NCI-H2029 treated with DMSO at 0.1 percent for 48 hours (cell line): ENCODE measurements around the gene POLA1.
"Not testable (repeated sequence)": the region's sequence is repeated elsewhere in the genome, so short reads cannot be mapped to it uniquely, and the experiment has no call there.

ENCODE experiments used
- DNase-seq: peaks from one replicate; lab custom pipeline; 2025; lab: John Stamatoyannopoulos, UW

POLA1 gene

DNA sequence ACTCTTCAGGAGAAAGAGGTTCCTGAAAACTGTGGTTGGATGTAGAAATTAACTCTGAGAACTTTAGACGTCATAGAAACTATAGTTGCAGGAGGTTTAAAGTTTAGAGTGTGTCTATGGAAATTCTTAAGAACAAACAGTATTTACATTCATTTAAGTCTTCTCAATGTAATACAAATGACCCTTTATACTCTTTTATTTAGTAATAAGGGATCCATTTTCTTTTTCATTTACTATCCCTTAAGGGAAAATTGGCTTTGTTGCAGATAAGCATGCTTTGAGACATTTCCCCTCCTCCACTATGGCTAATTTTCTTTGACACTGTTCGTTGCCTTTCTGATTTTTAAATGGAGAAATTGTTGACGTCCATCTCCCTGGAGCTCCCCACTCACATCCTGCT is 96.4 kb downstream of the POLA1 start:
- no peak for DNase-seq

DNA sequence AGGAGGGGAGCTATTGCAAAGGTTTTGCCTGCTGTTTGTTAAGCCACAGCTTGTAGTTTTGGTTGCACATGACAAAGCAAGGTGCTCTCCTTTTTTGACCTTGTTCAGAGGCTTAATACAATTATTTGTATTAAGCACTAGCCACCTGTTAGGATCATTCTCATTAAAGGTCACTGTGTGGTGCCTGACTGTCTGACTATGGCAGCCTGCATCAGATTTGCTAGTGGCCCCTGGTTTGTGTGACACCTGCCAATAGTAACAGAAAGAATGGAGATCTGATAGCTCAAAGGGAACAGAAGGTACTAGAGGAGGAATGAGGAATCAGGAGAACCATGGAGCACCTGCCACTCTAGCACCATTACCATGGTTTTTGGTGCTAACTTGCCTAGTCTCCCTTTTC is 102.5 kb downstream of the POLA1 start:
- DNase-seq: no peak

DNA sequence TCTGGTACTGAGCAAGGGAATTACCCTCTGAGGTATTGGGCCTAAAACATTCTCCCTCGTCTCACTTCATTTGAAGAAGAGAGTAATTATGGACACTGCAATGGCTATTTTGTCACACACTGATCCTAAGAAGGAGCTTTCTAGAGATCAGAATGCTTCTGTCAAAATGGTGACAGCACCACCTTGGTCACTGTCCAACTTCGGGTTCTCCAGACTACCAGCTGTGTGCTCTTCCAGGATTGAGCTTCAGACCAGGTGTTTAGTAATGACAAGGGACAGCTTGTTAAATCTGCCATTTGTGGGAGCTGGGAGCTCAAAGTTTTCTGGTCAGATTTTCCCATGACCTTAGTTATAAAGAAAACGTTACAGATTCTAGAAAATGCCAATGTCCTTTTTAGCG is 105.4 kb downstream of the POLA1 start:
- DNase-seq: no peak

DNA sequence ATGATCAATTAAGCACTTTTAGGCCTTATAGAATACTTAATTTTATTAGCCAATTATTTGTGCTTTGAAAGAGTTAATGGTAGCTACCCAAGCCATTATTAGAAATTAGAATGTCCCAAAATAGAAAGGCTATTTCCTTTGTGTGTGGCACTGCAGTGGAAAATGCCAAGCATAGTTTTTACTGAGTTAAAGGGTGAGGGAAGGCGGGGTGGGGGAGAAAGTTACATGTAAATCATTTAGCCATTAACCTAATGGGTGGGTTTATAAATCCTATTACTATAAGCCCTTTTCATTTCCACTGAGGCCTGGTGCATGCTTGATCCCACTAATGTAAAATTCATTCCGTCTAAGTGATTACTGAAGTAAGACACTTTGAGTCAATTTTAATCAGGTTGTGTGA is 105.8 kb downstream of the POLA1 start:
- DNase-seq: no peak

DNA sequence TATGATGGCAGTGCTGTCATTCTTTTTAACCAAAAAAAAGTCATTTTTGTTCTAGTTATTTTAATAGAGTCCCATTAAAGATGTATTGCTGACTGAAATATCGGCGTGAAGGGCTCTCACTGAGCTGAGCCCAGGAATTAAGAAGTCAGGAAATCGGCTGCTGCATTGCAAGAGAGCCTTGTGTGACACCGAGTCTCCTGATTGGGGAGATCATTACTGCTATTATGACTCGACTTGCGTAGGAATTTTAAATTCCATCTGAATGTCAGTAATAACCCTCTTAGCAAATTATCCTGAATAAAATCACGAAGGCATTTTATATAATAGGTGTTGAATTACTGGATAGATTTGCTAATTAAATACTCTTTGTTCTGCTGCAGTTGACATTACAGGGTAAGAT is 111.5 kb downstream of the POLA1 start:
- no peak for DNase-seq

DNA sequence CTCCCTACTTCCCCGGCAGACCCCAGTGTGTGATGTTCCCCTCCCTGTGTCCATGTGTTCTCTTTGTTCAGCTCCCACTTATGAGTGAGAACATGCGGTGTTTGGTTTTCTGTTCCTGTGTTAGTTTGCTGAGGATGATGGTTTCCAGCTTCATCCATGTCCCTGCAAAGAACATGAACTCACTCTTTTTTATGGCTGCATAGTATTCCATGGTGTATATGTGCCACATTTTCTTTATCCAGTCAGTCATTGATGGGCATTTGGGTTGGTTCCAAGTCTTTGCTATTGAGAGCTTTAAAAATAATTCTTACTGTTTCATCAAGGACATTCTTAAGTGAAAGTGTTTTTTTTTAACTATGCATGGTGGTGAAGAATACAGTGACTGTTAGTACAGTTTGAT is 126.1 kb downstream of the POLA1 start:
- DNase-seq: not testable (repeated sequence)

DNA sequence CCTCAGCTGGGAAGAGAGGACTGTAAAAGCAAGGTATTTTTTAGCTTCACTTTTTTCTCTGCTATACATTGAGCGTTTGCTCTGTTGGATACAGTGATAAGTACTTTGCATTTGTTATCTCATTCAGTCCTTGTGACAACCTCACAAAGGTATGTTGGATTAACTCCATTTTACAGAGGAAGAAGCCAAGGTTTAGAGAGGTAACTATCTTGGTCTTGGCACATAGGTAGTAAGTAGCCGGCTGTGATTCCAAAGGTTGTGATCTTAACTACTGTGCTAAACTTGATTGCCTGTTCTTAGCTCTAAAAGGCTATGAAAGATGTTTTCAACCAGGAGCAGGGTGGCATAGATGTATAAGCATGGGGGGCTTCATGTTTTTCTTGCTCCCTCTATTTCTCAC is 134.4 kb downstream of the POLA1 start:
- DNase-seq: no peak

DNA sequence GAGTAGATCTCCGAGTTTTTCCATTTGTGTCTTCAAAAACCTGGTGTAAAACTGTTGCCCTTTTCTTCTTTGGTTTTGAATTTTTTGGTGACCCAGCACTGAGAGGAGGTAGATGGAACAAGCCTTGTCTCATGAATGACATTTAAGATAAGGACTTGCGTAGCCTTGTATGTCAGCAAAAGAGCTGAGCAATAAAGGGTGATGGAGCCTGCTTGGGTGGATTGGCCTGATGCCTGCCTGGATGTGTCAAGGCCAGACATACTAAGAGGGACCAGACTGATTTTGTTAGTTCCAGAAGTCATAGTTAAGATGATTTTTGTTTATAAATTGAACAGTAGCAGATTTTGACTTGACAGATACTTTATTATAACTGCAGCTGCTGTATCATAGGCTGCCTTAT is 134.9 kb downstream of the POLA1 start:
- no peak for DNase-seq

DNA sequence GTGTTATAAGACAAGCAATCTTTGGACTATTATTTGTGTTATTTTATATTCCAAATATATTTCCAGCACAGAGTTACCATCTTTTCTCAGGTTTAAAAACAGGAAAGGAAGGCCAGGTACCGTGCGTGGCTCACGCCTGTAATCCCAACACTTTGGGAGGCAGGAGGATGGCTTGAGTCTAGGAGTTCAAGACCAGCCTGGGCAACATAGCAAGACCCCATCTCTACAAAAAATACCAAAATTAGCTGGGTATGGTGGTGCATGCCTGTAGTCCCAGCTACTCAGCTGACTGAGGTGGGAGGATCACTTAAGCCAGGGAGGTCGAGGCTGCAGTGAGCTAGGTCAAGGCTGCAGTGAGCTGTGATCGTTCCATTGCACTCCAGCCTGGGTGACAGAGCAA is 140.0 kb downstream of the POLA1 start:
- DNase-seq: no peak

DNA sequence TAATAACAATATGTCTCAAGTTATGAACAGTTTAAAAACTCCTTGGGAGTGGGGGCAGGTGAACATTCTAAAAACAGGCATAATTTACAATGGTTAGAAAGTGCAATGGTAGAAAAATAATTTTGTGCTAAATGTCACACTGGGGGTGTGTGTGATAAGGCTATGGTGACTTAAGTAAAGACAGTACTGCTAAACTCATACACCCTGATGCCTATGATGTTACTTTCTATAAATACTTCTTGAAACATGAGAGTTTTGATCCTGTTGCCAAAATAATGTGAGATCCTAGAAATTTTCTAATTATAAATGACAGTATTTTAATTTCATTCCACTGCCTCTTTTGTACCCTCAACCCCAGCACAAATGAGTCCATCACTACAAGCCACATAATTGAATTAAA is 144.2 kb downstream of the POLA1 start:
- no peak for DNase-seq

DNA sequence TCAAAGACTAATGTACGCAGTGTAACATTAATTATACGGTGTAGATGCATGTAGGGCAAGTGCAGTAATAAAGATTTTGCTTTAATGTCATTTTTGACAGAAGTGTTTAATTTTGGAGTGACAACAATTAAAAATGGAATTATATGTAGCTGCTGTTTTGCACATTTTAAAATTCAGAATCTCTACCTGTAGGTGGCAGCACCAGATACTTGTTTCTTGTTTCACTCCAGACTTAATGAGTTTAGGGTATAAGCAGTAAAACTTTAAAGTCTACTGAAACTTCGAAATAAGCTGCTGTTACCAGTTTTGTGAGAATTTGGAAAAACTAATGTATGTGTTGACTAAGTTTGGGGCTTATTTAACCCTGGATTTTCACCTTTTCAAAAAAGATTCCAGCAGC is 144.9 kb downstream of the POLA1 start:
- DNase-seq: no peak

DNA sequence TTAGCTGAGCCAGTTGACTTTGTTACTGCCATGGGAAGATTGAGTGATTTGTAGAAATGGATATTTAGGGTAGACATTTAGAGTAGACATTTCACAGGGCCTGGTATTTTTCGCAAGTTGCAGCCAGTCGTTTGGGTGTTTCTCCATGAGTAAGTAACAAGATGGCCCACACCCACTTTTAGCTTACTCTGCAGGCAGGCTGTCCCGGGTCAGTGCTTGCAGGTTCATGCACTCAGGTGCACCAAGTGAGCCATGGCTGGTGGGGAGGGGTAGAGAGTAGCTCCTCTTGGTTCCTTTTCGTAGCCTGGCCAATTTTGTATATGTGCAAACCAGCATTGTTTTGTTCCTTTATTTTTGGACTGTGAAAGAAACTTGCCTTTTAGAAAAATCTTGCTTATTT is 145.6 kb downstream of the POLA1 start:
- no peak for DNase-seq

DNA sequence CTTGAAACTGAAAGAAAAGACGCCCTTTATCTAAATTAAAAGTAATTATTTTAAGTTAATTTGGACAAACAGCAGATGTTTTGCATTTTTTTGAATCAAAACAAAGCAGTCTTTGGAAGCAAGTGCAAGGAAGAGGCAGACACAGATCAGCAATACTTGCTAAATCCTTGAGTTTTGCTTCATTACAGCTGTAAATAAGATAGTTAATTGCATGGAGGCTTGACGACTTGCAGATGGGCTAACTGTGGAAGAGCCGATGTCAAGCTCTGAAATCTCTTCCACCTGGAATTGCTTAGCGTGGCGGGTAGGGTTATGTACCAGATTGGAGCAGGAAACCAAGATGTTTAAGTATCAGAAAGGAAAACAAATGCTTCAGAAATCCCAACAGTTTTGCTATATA is 148.8 kb downstream of the POLA1 start:
- no peak for DNase-seq

DNA sequence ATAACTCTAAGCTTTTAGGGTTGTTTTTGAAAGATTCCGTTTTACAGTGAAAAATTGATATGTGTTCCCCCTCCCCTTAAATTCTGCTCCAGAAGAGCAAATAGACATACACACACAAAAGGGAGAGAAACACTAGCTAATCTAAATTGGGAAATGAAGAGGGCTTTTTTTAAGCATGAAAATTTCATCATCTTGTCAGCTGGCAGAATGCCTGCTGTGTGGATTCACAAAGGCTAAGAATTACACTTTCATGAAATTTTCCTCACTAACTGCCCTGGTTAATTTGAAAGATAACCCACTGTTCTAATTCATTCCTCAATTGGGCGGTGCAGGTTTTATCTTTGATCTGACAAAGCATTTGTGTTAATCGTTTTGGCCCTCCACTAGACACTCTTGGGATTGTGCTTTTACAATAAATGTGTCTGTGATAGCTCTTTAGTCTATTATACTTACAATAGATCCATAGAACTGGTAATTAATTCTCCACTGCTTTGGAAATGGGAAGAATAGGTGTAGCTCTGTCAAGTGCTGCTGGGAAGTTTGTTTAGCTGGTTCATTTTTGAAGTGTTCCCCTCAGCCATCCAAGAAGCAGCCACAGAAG is 152.9 kb downstream of the POLA1 start:
- DNase-seq: no peak

DNA sequence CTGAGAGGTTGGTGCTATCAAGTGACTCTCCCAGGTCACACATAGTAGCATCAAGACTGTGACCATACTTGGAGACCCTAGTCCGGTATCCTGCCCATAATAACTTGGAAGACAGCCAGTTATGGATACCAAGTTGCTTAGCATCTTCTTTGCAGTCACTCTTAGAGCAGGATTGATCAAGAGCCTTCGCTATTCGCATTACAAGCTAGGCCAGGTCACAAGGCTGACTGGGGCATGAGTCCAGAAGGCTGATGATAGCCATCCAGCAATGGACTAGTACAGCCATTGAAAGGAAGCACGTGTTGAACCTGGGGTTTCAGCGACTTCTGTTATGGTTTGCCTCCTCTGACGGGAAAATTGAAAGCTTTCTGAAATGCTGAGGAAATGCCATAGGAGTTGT is 157.6 kb downstream of the POLA1 start:
- no peak for DNase-seq

DNA sequence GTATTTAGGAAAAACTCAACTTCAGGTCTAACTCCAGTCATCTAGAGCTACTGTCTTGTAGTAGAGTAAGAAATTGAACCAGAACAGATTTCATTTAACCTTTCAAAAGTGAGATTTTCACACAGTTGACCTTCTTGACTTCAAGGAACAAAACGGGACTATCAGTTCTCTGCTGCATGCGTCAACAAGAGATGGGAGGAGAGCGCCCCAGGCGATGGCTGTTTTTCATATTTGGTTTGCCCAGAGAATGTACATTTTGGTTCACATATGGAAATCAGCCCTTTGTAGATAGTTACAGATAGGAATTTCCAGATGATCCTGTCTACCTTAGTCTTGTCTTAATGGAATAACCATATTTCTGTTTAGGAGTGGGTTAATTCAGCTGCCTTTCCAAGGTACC is 158.1 kb downstream of the POLA1 start:
- no peak for DNase-seq

DNA sequence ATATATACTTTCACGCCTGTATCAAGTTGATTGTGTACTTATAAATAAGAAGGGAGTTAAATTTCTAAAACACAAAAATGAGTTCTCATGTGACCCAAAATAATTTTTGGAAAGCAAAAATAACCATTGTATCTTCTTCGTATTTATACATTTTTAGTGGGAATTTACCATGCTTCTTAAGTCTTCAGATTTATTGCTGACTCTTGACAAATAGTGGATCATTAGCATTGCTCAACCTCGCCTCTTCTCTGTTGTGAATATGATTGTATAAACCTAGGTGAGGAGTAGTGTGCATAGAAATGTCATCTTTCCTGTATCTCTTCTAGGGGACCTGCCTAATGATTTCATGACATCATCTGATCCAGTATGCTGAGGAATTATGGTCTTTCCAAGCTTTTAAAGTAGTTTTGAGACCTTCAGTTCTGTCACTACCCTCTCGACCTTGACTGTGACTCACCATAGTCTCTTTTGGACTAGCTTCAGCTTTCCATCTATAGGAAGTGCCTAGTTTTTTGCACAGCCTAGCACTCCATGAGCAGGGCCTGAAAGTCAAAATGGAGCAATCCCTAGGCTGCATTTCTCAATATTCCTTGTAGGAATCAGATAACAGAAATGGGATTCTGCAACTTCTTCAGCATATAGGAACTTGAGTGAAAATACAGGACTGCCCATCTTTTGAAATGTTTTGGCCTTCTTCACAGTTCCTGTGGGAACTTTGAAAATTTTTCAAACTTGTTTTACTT is 164.5 kb downstream of the POLA1 start:
- DNase-seq: no peak

DNA sequence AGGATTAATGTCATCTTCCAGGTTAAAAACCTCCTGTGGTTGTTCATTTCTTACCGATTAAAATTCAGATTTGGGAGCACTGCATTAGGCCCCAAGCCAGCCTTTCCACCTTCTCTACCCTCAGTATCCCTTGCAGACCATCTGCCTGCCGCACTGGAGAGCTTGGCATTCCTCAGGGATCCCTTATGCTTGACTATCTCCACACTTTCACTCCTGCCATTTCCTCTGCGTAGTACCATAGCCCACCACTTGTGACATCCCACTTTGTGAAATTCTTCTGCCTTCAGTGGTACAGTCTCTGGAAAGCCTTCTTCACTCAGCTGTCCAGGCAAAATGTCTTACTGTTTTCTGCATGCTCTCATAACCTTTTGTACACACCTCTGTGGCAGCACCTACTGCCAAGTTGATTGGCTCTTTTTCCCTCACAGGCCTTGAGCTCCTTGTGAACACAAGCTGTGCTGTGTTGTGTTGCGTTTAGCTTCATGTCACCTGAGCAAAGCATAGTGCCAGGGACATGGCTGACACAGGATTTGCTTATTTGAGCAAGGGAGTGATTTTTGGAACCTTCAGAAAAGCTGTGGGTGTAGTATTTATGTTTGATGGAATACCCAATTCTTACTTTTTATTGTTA is 165.6 kb downstream of the POLA1 start:
- DNase-seq: no peak

DNA sequence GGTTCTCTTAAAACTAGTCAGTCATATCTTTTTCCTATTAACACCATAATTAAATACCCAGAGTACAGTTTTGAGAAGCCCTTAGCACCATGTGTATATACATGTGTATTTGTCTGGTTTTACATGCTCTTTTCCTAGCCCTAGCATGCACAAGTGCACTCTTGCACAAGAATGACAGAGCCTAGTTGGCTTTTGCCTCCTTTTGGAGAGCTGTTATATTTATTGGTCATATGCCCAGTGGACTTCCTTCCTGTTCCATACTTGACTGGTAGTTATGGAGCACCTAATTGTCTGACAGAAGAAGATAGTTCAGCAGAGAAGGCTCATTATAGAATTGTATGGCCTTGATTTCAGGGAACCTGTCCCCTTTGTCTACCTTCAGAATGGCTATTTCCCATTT is 166.4 kb downstream of the POLA1 start:
- DNase-seq: no peak

DNA sequence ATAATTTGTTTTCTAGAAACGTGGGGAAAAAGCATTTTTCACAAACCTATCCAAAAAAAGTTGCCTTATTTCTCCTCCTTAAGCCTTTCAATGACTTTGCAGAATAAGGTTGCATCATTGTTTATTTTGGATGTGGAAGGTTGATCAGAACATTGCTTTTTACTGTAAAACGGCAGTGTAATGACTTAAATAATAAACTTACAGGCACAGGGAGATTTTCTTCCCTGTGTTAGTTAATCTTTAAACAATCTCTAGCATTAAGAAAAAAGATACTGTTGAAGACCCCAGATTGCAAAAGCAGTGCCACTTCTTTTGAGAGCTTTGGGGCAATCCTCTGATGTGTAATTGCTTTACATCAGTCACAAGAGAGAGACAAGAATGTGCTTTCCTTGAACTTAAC is 168.6 kb downstream of the POLA1 start:
- no peak for DNase-seq

DNA sequence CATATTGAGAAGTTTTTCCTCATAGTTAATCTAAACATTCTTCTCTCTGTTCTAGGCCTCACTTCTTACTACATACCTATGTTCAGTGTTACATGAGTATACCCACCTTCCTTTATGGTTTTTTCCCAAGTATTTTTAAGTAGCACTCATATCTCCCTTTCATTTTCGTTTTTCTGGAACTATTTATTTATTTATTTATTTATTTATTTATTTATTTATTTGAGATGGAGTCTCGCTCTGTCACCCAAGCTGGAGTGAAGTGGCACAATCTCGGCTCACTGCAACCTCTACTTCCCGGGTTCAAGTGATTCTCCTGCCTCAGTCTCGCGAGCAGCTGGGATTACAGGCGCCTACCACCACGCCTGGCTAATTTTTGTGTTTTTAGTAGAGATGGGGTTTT is 170.1 kb downstream of the POLA1 start:
- DNase-seq: not testable (repeated sequence)

DNA sequence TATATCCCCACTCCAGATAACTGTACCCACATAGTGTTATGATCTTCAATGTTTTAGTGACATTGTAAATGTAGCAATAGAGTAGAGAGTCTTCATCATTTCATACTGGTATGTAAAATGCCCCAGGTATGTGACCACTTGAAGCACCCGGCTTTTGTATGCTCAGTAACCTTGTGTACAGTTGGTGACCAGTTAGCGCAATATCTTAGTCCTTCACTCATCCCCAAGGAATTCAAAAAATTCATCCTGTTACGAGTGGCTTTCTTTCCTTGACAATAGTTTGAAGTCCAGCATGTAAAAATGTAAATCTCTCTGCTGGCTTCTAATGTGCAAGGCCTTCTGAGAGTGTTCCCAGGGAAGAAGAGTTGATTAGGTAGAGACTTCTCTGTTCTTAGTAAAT is 176.4 kb downstream of the POLA1 start:
- DNase-seq: no peak

DNA sequence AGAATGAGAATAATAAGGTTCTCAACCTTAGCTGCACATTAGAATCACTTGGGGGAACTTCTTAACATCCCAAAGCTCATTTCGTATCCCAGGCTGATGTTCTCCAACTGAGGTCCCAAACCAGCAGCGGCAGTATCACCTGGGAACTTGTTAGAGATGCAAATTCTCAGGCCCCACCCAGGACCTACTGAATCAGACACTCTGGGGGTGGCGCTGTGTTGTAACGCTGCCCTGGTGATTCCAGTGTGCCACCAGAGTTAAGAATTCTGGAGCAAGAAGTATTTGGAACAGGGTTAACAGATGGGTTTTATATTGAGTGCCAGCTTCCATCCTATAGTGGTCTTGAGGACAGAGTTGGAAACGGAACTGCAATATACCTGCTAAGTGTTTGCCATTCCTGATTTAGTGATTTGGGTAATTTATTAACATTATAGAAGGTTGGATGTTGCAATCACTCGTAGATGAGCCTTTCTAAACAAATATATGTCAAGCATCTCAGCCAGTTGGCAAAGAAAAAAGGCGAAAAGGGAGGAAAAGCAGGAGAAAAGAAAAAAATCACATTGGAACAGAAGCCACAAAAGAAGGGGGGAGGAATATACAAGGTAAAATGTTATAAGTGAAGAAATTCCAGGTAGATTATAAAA is 181.0 kb downstream of the POLA1 start:
- no peak for DNase-seq
